Hepatocyte (in vitro differentiated cells): ENCODE results near the gene NT5E. TPM values are rescaled to one million over a fixed set of nuclear protein-coding genes. Genes with fewer than 3 reads are reported as not detected.

Source experiments
- DNase-seq: peaks from one replicate; pipeline ENCODE4 v3.0.0-alpha.2; 2016; ENCODE audit warnings: low spot score
- H2AFZ ChIP-seq: fragments of 200-600 bp; sonication (generic); 2 replicates; pipeline ENCODE4 v1.6.0; 2016; ENCODE audit warnings: antibody characterized with exemption, mild to moderate bottlenecking
- H3K27ac ChIP-seq: fragments of 200-600 bp; sonication (generic); 2 replicates; pipeline ENCODE4 v1.5.1; 2016; ENCODE audit warnings: mild to moderate bottlenecking
- H3K27me3 ChIP-seq: fragments of 200-600 bp; sonication (generic); 2 replicates; pipeline ENCODE4 v1.6.1; 2016
- H3K36me3 ChIP-seq: fragments of 200-600 bp; sonication (generic); replicated peaks from 2 replicates; pipeline ENCODE4 v1.5.1; 2016; ENCODE audit warnings: low read depth; ENCODE audit not compliant: insufficient read depth
- H3K4me1 ChIP-seq: fragments of 200-600 bp; sonication (generic); 2 replicates; pipeline ENCODE4 v1.5.1; 2016; ENCODE audit warnings: mild to moderate bottlenecking, moderate library complexity; ENCODE audit not compliant: insufficient read depth
- H3K4me2 ChIP-seq: fragments of 200-600 bp; sonication (generic); 2 replicates; pipeline ENCODE4 v1.6.0; 2016
- H3K4me3 ChIP-seq: fragments of 200-600 bp; sonication (generic); 2 replicates; pipeline ENCODE4 v1.5.1; 2016; ENCODE audit warnings: mild to moderate bottlenecking
- H3K79me2 ChIP-seq: fragments of 200-600 bp; sonication (generic); 2 replicates; pipeline ENCODE4 v1.6.0; 2017; ENCODE audit warnings: mild to moderate bottlenecking
- H3K9me2 ChIP-seq: fragments of 200-600 bp; sonication (generic); replicated peaks from 2 replicates; pipeline ENCODE4 v1.6.0; 2017; ENCODE audit warnings: mild to moderate bottlenecking; ENCODE audit not compliant: insufficient read depth
- H3K9me3 ChIP-seq: fragments of 200-600 bp; sonication (generic); 2 replicates; pipeline ENCODE4 v1.5.1; 2016; ENCODE audit warnings: low read depth, mild to moderate bottlenecking
- H4K20me1 ChIP-seq: fragments of 200-600 bp; sonication (generic); 2 replicates; pipeline ENCODE4 v1.6.0; 2016; ENCODE audit warnings: mild to moderate bottlenecking; ENCODE audit not compliant: insufficient read depth, poor library complexity, severe bottlenecking
- CTCF ChIP-seq: fragments of 200-600 bp; sonication (generic); IDR thresholded peaks from 2 replicates; pipeline ENCODE4 v1.5.1; 2016; ENCODE audit warnings: antibody characterized with exemption, mild to moderate bottlenecking; ENCODE audit not compliant: poor library complexity
- EZH2 ChIP-seq: fragments of 200-600 bp; sonication (generic); IDR thresholded peaks from 2 replicates; pipeline ENCODE4 v1.6.1; 2016; ENCODE audit warnings: antibody characterized with exemption, mild to moderate bottlenecking, borderline replicate concordance
- EZH2phosphoT487 ChIP-seq: fragments of 200-600 bp; sonication (generic); IDR thresholded peaks from one replicate; pipeline ENCODE4 v1.6.1; 2018; ENCODE audit warnings: antibody characterized with exemption, mild to moderate bottlenecking, low read depth, moderate library complexity; ENCODE audit not compliant: unreplicated experiment, severe bottlenecking
- WGBS: methylation state at CpG from one replicate; pipeline ENCODE4 v1.1.6; 2016; ENCODE audit warnings: low lambda C conversion rate; ENCODE audit errors: missing lambda C conversion rate; 5-methylcytosine and 5-hydroxymethylcytosine counted together
- polyA plus RNA-seq: library from polyadenylated mRNA; unstranded; fragments of >200 nt; fragmentation: Nextera tagmentation; extraction: Ambion mirVana; gene quantifications from 2 replicates; pipeline ENCODE4 v1.2.1, GENCODE V29; 2016
- total RNA-seq: library from RNA; depleted of rRNA; stranded (reverse); fragments of >200 nt; gene quantifications from 2 replicates; pipeline ENCODE4 v1.2.3, GENCODE V29; 2014

The NT5E gene
- total and polyA plus RNA-seq, 2 experiments from 2014 or later: 1.8 to 3.0 TPM

- no peak overlapping the region for H2AFZ ChIP-seq
- peak; percentile 82 for DNase-seq
- H3K79me2 ChIP-seq: no peaks in the 10 kb centered on the region
- no peaks in the 10 kb centered on the region for H4K20me1 ChIP-seq
- WGBS: 29% methylated on average over 10 of the region's 10 CpGs
- no peak overlapping the region for H3K27ac ChIP-seq
- no peak overlapping the region for H3K4me2 ChIP-seq
- H3K9me2 ChIP-seq: no peaks in the 10 kb centered on the region
- no peaks in the 10 kb centered on the region for H3K4me1 ChIP-seq
- no peaks in the 10 kb centered on the region for H3K9me3 ChIP-seq
- no peak overlapping the region for H3K4me3 ChIP-seq
- TF ChIP-seq EZH2phosphoT487 (no peak), CTCF (peak; percentile 95), EZH2 (no peak)
- H3K27me3 ChIP-seq: no peaks in the 10 kb centered on the region
- H3K36me3 ChIP-seq: no peaks in the 10 kb centered on the region
Measured at GRCh38 chr6:85482905-85483700, 33.2 kb downstream of the NT5E start.

GRCh38 chr6:85483846-85484245 lies 34.0 kb downstream of the NT5E start:
- Histone ChIP-seq H3K4me1 (no peaks in the 10 kb centered on the region), H3K27me3 (no peaks in the 10 kb centered on the region), H3K79me2 (no peaks in the 10 kb centered on the region), H2AFZ (no peak overlapping the region), H4K20me1 (no peaks in the 10 kb centered on the region), H3K9me3 (no peaks in the 10 kb centered on the region), H3K4me3 (no peak overlapping the region), H3K9me2 (no peaks in the 10 kb centered on the region), H3K27ac (no peak overlapping the region), H3K36me3 (no peaks in the 10 kb centered on the region), H3K4me2 (no peak overlapping the region)
- WGBS: 75% methylated on average over 4 of the region's 4 CpGs
- TF ChIP-seq EZH2phosphoT487: no peak
- TF ChIP-seq EZH2: no peak
- TF ChIP-seq CTCF: no peak
- no peak for DNase-seq

- Histone ChIP-seq H4K20me1 (no peaks in the 10 kb centered on the region), H3K36me3 (no peaks in the 10 kb centered on the region), H3K27me3 (no peaks in the 10 kb centered on the region), H3K4me3 (no peak overlapping the region), H2AFZ (no peak overlapping the region), H3K9me3 (no peaks in the 10 kb centered on the region), H3K27ac (no peak overlapping the region), H3K4me1 (no peaks in the 10 kb centered on the region), H3K79me2 (no peaks in the 10 kb centered on the region), H3K4me2 (no peak overlapping the region), H3K9me2 (no peaks in the 10 kb centered on the region)
- WGBS: 98% methylated on average over 5 of the region's 5 CpGs
- no peak for TF ChIP-seq EZH2phosphoT487
- TF ChIP-seq EZH2: no peak
- TF ChIP-seq CTCF: no peak
- DNase-seq: no peak
Measured at GRCh38 chr6:85484948-85485347, 35.1 kb downstream of the NT5E start.
